Breast epithelium (tissue), 4 donors: ENCODE measurements around the gene RSPH4A. TPM values are rescaled to one million over a fixed set of nuclear protein-coding genes. Genes with fewer than 3 reads are reported as not detected.
"Not testable (repeated sequence)": the region's sequence is repeated elsewhere in the genome, so short reads cannot be mapped to it uniquely, and the experiment has no call there.

Experiments
- DNase-seq, 2 donors: peaks; one replicate each; pipeline ENCODE4 v3.0.0-alpha.2; 2019; ENCODE audit warnings: low spot score in 2 of 2
- H3K27ac ChIP-seq, 2 donors: fragments of 200-600 bp; sonication (generic) in 1 of 2; one replicate each; pipeline ENCODE4 v1.5.1; 2016 to 2019; ENCODE audit warnings: mild to moderate bottlenecking in 1 of 2
- H3K27me3 ChIP-seq, 2 donors: fragments of 200-600 bp; sonication (generic) in 1 of 2; one replicate each; pipeline versions ENCODE4 v1.5.1 to v1.6.0; 2017 to 2019; ENCODE audit warnings: control low read depth in 1 of 2, mild to moderate bottlenecking in 1 of 2
- H3K36me3 ChIP-seq: fragments of 200-600 bp; one replicate; pipeline ENCODE4 v1.5.1; 2019
- H3K4me1 ChIP-seq, 2 donors: fragments of 200-600 bp; sonication (generic); one replicate each; pipeline ENCODE4 v1.5.1; 2016 to 2019; ENCODE audit warnings: control low read depth in 1 of 2
- H3K4me3 ChIP-seq, 3 donors: fragments of 200-600 bp; sonication (generic); 1 replicate in 2 of 3; 2 replicates in 1 of 3; pipeline ENCODE4 v1.5.1; 2016 to 2019; ENCODE audit warnings: mild to moderate bottlenecking in 3 of 3, moderate library complexity in 2 of 3
- H3K9me3 ChIP-seq, 2 donors: fragments of 200-600 bp; sonication (generic) in 1 of 2; one replicate each; pipeline ENCODE4 v1.5.1; 2016 to 2019; ENCODE audit warnings: control low read depth in 1 of 2
- POLR2A ChIP-seq: fragments of 450-650 bp; IDR thresholded peaks from one replicate; pipeline ENCODE4 v1.6.1; 2016; ENCODE audit warnings: antibody characterized with exemption, mild to moderate bottlenecking, moderate library complexity
- POLR2AphosphoS5 ChIP-seq, 3 donors: sonication (generic); formaldehyde crosslinking; IDR thresholded peaks; one replicate each; pipeline ENCODE4 v1.6.1; 2017; ENCODE audit warnings: antibody characterized with exemption in 3 of 3
- intact Hi-C: fragments of 100-400 bp; cut with DNase I; formaldehyde crosslinking; loops from one replicate; pipeline ENCODE4 v1.15.1; 2023; ENCODE audit warnings: low total_unique reads
- total RNA-seq, 3 donors: library from RNA; depleted of rRNA; stranded (reverse); fragments of >200 nt; gene quantifications; one replicate each; pipeline ENCODE4 v1.1.0, GENCODE V29; 2016
- TF ChIP-seq, protein P1 (sequence below), 3 donors: fragments of 450-650 bp; IDR thresholded peaks; one replicate each; pipeline ENCODE4 v1.5.1; 2016 to 2017; ENCODE audit warnings: antibody characterized with exemption in 3 of 3, mild to moderate bottlenecking in 3 of 3, moderate library complexity in 3 of 3

The RSPH4A gene
- total RNA-seq, 3 donors from 2014 or later, result 0.80 to 1.5 (median 1.3) TPM

DNA sequence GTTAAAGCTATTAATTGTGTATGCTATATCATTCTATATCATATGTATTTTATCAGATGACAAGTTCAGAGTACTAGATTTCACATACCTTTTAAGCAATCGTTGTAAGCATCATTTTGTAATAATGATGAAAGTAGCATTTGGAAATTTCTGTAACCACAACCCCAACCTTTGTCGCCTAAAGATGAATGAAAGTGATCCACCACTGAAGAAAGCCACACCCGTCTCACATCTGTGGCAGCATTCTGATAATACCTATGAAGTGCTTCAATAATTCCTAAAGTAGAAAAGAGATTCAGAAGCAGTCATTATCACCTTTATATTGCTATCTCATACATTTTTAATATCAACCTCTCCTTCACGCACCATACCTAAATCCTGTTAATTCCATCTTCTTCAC lies 35.6 kb downstream of the RSPH4A start:
- Histone ChIP-seq H3K4me1 (no peaks in the 10 kb centered on the region), H3K27me3 (no peaks in the 10 kb centered on the region), H3K27ac (no peak overlapping the region), H3K4me3 (no peak overlapping the region), H3K9me3 (no peaks in the 10 kb centered on the region), H3K36me3 (no peaks in the 10 kb centered on the region)
- no peak for TF ChIP-seq POLR2AphosphoS5 (IDR thresholded peaks at IDR 0.05)
- TF ChIP-seq POLR2A, result no peak
- TF ChIP-seq, protein P1, sequence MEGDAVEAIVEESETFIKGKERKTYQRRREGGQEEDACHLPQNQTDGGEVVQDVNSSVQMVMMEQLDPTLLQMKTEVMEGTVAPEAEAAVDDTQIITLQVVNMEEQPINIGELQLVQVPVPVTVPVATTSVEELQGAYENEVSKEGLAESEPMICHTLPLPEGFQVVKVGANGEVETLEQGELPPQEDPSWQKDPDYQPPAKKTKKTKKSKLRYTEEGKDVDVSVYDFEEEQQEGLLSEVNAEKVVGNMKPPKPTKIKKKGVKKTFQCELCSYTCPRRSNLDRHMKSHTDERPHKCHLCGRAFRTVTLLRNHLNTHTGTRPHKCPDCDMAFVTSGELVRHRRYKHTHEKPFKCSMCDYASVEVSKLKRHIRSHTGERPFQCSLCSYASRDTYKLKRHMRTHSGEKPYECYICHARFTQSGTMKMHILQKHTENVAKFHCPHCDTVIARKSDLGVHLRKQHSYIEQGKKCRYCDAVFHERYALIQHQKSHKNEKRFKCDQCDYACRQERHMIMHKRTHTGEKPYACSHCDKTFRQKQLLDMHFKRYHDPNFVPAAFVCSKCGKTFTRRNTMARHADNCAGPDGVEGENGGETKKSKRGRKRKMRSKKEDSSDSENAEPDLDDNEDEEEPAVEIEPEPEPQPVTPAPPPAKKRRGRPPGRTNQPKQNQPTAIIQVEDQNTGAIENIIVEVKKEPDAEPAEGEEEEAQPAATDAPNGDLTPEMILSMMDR (IDR thresholded peaks at IDR 0.05), result no peak
- DNase-seq, result no peak
- intact Hi-C loops, result no loop called here

DNA sequence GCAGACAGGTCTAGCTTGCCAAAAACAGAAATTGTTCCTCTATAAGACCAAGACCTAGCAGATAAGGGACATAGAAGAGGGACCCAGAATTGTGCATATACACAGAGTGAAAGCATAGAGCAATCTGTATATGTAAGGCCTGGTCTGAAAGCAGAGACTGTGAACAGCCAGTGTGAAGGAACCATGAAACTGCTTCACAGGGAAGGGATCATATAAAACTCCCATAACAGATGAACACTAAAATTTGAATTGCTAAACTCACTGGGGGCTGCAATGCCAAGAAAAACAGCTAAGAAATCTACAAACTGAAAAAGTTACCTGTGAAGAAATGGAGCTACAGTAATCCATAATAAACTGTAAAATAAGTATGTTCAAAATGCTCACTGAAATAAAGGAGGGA lies 45.3 kb downstream of the RSPH4A start:
- H3K27me3 ChIP-seq, result no peaks in the 10 kb centered on the region
- intact Hi-C loops, result no loop called here
- TF ChIP-seq POLR2AphosphoS5 (IDR thresholded peaks at IDR 0.05) (no peak), POLR2A (no peak)
- TF ChIP-seq, protein P1 (IDR thresholded peaks at IDR 0.05), result no peak

DNA sequence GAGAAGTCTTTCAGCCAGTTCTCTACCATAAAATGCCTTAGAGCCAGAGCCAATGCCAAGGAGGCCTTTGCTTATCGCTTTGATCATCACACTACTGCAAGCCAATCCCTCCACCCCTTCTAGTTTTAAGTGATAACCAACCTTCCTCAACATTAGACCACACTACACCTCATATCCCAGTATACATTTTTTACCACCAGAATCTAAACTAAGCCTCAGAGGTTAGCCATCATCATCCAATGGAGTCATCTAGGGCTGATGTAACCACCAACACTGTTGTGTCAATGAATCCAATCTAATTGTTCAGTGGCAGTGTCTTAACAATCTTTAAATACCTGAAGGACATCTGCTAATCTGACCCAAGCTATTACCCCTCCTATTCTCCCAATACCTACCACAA lies 45.9 kb downstream of the RSPH4A start:
- no peaks in the 10 kb centered on the region for H3K27me3 ChIP-seq
- no peak for DNase-seq
- no peaks in the 10 kb centered on the region for H3K36me3 ChIP-seq
- peaks cover 0 to 3% of the 10 kb centered on the region in 2 donors for H3K4me1 ChIP-seq
- H3K27ac ChIP-seq, result no peak overlapping the region
- no peaks in the 10 kb centered on the region for H3K9me3 ChIP-seq
- intact Hi-C loops, result no loop called here
- TF ChIP-seq POLR2AphosphoS5 (IDR thresholded peaks at IDR 0.05) (no peak), POLR2A (no peak)
- TF ChIP-seq, protein P1 (IDR thresholded peaks at IDR 0.05), result no peak
- H3K4me3 ChIP-seq, result no peak overlapping the region

More for the DNA sequence above, 45.3 kb downstream of the RSPH4A start:
- Histone ChIP-seq H3K4me1 (no peaks in the 10 kb centered on the region), H3K9me3 (no peaks in the 10 kb centered on the region), H3K27ac (no peak overlapping the region), H3K36me3 (no peaks in the 10 kb centered on the region), H3K4me3 (no peak overlapping the region)
- DNase-seq, result no peak

DNA sequence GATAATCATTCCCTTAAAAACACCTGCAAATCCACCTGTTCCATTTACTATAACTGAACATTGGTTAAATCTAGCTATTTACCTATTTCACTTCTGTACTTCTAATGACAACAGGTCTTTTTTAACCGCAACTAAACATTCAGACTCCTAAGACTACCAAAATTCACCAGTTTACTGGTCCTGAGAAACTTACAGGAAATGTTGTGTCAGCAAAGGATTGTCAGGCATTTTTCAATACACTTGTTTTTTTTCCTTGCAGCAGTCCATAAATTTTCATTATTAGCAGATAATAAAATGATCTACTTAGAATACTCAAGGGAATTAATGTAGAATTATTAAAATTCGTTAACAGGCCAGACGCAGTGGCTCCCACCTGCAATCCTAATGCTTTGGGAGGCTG lies 47.0 kb downstream of the RSPH4A start:
- Histone ChIP-seq H3K4me1 (peaks cover 0 to 3% of the 10 kb centered on the region in 2 donors), H3K27ac (no peak overlapping the region), H3K27me3 (no peaks in the 10 kb centered on the region), H3K9me3 (no peaks in the 10 kb centered on the region), H3K36me3 (no peaks in the 10 kb centered on the region), H3K4me3 (no peak overlapping the region)
- intact Hi-C loops, result no loop called here
- TF ChIP-seq, protein P1 (IDR thresholded peaks at IDR 0.05), result no peak
- TF ChIP-seq POLR2A (no peak), POLR2AphosphoS5 (IDR thresholded peaks at IDR 0.05) (no peak)
- no peak for DNase-seq

DNA sequence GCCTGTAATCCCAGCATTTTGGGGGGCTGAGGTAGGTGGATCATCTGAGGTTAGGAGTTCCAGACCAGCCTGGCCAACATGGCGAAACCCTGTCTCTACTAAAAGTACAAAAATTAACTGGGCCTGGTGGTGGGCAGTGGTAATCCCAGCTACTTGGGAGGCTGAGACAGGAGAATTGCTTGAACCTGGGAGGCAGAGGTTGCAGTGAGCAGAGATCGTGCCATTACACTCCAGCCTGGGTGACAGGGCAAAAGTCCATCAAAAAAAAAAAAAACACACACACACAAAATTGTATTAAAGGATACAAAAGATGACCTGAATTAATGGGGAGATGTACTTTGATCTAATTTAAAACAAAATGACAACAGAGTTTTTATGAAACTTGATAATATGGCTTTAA lies 47.9 kb downstream of the RSPH4A start:
- H3K4me1 ChIP-seq, intact Hi-C loops, DNase-seq, H3K9me3 ChIP-seq, H3K27me3 ChIP-seq, H3K36me3 ChIP-seq, H3K4me3 ChIP-seq, H3K27ac ChIP-seq: not testable (repeated sequence)

DNA sequence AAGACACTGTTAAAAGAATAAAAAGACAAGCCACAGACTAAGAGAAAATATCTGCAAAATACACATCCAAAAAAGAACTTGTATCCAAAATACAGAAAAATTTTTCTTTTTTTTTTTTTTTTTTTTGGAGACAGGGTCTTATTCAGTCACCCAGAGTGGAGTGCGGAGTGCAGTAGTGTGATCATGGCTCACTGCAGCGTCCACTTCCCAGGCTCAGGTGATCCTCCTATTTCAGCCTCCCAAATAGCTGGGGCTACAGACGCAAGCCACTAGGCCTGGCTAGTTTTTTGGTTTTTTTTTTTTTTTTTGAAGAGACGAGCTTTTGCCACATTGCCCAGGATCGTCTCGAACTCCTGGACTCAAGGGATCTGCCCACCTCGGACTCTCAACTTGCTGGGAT lies 49.2 kb downstream of the RSPH4A start:
- intact Hi-C loops, result no loop called here
- Histone ChIP-seq H3K27ac (no peak overlapping the region), H3K36me3 (no peaks in the 10 kb centered on the region), H3K4me1 (peaks cover 0 to 3% of the 10 kb centered on the region in 2 donors), H3K27me3 (no peaks in the 10 kb centered on the region), H3K4me3 (no peak overlapping the region), H3K9me3 (no peaks in the 10 kb centered on the region)
- TF ChIP-seq POLR2A (no peak), POLR2AphosphoS5 (IDR thresholded peaks at IDR 0.05) (no peak)
- TF ChIP-seq, protein P1 (IDR thresholded peaks at IDR 0.05), result no peak
- no peak for DNase-seq
